ENCODE results near the gene CLPSL1. TPM values are rescaled to one million over a fixed set of nuclear protein-coding genes. Genes with fewer than 3 reads are reported as not detected.

The CLPSL1 gene
- total and polyA plus RNA-seq, 2 of the 4 experiments (the other 2 are of a cell fraction): not detected

- H3K4ac ChIP-seq (ENCODE audit: low read depth, low read length): no peak overlapping the region
Measured at GRCh38 chr6:35778437-35778836, 2.4 kb upstream of the CLPSL1 start.

More at GRCh38 chr6:35778437-35778836, 2.4 kb upstream of the CLPSL1 start:
- Histone ChIP-seq H2BK5ac (ENCODE audit: low read depth, low read length, poor library complexity, severe bottlenecking) (no peak overlapping the region), H4K5ac (ENCODE audit: low read depth, low read length) (no peak overlapping the region), H2BK15ac (ENCODE audit: low read depth, low read length) (no peak overlapping the region), H2BK120ac (ENCODE audit: low read depth, low read length) (no peak overlapping the region), H3K56ac (ENCODE audit: extremely low read depth, insufficient read depth, low read length) (no peak overlapping the region), H3K23ac (ENCODE audit: low read depth, low read length) (no peak overlapping the region), H3K27ac (ENCODE audit: insufficient read depth, low read length) (no peak overlapping the region), H4K20me1 (ENCODE audit: insufficient read depth, low read length) (no peaks in the 10 kb centered on the region; the same call in 1 of the 2 replicates), H3K9me3 (ENCODE audit: control insufficient read depth, insufficient read depth, low read length) (no peaks in the 10 kb centered on the region), H4K8ac (ENCODE audit: low read depth in 2 of 2, low read length in 2 of 2) (no peak overlapping the region), H3K27me3 (ENCODE audit: control insufficient read depth, insufficient read depth, low read length) (peaks cover 46% of the 10 kb centered on the region), H3K4me3 (ENCODE audit: insufficient read depth, low read depth, low read length) (no peak overlapping the region), H3K79me1 (ENCODE audit: low read depth in 1 of 2, low read length in 2 of 2) (no peaks in the 10 kb centered on the region), H3K9ac (ENCODE audit: low read depth, low read length) (no peak overlapping the region), H2AK9ac (replicated peaks; ENCODE audit: low read depth, low read length, poor library complexity) (no peak overlapping the region), H3K18ac (ENCODE audit: low read depth, low read length) (no peak overlapping the region), H3K4me2 (ENCODE audit: low read depth, low read length) (no peak overlapping the region), H3K9me1 (ENCODE audit: insufficient read depth, low read length) (no peaks in the 10 kb centered on the region; the same call in 1 of the 2 replicates), H4K91ac (ENCODE audit: insufficient read depth, low read depth, low read length) (no peak overlapping the region), H2AFZ (replicated peaks; ENCODE audit: low read length, poor library complexity) (no peak overlapping the region), H2BK20ac (ENCODE audit: low read depth, low read length) (no peak overlapping the region), H3K36me3 (ENCODE audit: control insufficient read depth, insufficient read depth, low read length) (no peaks in the 10 kb centered on the region), H3K14ac (replicated peaks; ENCODE audit: low read depth, low read length) (no peak overlapping the region), H2AK5ac (ENCODE audit: low read depth, low read length) (no peak overlapping the region), H3K4me1 (ENCODE audit: control insufficient read depth, insufficient read depth, low read length) (no peaks in the 10 kb centered on the region)
- intact Hi-C loops (cut with micrococcal nuclease): no loop called here
- dilution Hi-C loops (cut with HindIII; ENCODE audit: low sequenced_read_pairs, unreplicated experiment): no loop called here
- TF ChIP-seq, protein P1, sequence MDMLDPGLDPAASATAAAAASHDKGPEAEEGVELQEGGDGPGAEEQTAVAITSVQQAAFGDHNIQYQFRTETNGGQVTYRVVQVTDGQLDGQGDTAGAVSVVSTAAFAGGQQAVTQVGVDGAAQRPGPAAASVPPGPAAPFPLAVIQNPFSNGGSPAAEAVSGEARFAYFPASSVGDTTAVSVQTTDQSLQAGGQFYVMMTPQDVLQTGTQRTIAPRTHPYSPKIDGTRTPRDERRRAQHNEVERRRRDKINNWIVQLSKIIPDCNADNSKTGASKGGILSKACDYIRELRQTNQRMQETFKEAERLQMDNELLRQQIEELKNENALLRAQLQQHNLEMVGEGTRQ (IDR thresholded peaks at IDR 0.05; ENCODE audit: low read depth, low read length): no peak
- in situ Hi-C loops (cut with MboI; ENCODE audit: low sequenced_read_pairs): no loop called here
- no CpG with 5 or more reads among the region's 2 CpGs for WGBS, 2 experiments (ENCODE audit: extremely low coverage in 2 of 2, insufficient read length in 1 of 2)
- no TSS peak for BruUV-seq (replicated peaks)
- no peak for ATAC-seq (ENCODE audit: low read depth)
- ChIA-PET CTCF (no interaction called here), POLR2A (ENCODE audit: unreplicated experiment) (interaction anchor here (0.5 kb wide), 1 partner anchor 910 kb away, joined by 6 read pairs; no protein-coding TSS in a partner anchor)
- DNase-seq: no peak
